Measurements from ENCODE around the gene ERCC1. TPM values are rescaled to one million over a fixed set of nuclear protein-coding genes. Genes with fewer than 3 reads are reported as not detected.
"Not testable (repeated sequence)": the region's sequence is repeated elsewhere in the genome, so short reads cannot be mapped to it uniquely, and the experiment has no call there.

ERCC1 gene
- total and polyA plus RNA-seq, 12 donors: 62.9 to 107 (median 86.5) TPM

GRCh38 chr19:45413497-45413896 is 10.2 kb downstream of the ERCC1 start:
- peaks cover 0 to 49% of the 10 kb centered on the region in 2 donors for H3K36me3 ChIP-seq (replicated peaks in 1 of 2)
- WGBS, 4 donors: 73 to 86% (median 81%) methylated on average over 6 of the region's 6 CpGs
- DNase-seq: no peak

GRCh38 chr19:45410330-45410729 is 13.4 kb downstream of the ERCC1 start:
- H3K36me3 ChIP-seq (replicated peaks in 1 of 2): peaks cover 0 to 26% of the 10 kb centered on the region in 2 donors
- DNase-seq; H3K27ac ChIP-seq; H3K4me3 ChIP-seq; H3K27me3 ChIP-seq; intact Hi-C loops (cut with DNase I); H3K9me3 ChIP-seq (replicated peaks in 1 of 3): not testable (repeated sequence)
- H3K4me1 ChIP-seq (replicated peaks in 1 of 2): peaks cover 7 to 12% of the 10 kb centered on the region in 2 donors
- 88 to 96% (median 96%) methylated on average over 4 of the region's 4 CpGs for WGBS, 4 donors

More at GRCh38 chr19:45413497-45413896, 10.2 kb downstream of the ERCC1 start:
- Histone ChIP-seq H3K27me3 (no peaks in the 10 kb centered on the region), H3K9me3 (replicated peaks in 1 of 3) (no peaks in the 10 kb centered on the region), H3K4me3 (no peak overlapping the region), H3K27ac (no peak overlapping the region), H3K4me1 (replicated peaks in 1 of 2) (no peaks in the 10 kb centered on the region)
- no peak for TF ChIP-seq CTCF (IDR thresholded peaks at IDR 0.05)
- TF ChIP-seq POLR2A (IDR thresholded peaks at IDR 0.05): no peak
- intact Hi-C loops (cut with DNase I): no loop called here

- intact Hi-C loops (cut with DNase I): no loop called here
- 43 to 63% (median 53%) methylated on average over 4 of the region's 4 CpGs for WGBS, 4 donors
- no peaks in the 10 kb centered on the region for H3K27me3 ChIP-seq
Measured at GRCh38 chr19:45409557-45409920, 14.2 kb downstream of the ERCC1 start.

GRCh38 chr19:45408830-45409556 is 14.7 kb downstream of the ERCC1 start:
- intact Hi-C loops (cut with DNase I): no loop called here
- no peak overlapping the region for H3K4me3 ChIP-seq
- peaks cover 11 to 15% of the 10 kb centered on the region in 2 donors for H3K4me1 ChIP-seq (replicated peaks in 1 of 2)
- TF ChIP-seq CTCF (IDR thresholded peaks at IDR 0.05) (no peak), POLR2A (IDR thresholded peaks at IDR 0.05) (no peak)
- H3K27me3 ChIP-seq: no peaks in the 10 kb centered on the region
- WGBS, 4 donors: 71 to 82% (median 75%) methylated on average over 15 of the region's 15 CpGs
- H3K9me3 ChIP-seq (replicated peaks in 1 of 3): no peaks in the 10 kb centered on the region
- no peak for DNase-seq
- no peak overlapping the region for H3K27ac ChIP-seq
- peaks cover 0 to 15% of the 10 kb centered on the region in 2 donors for H3K36me3 ChIP-seq (replicated peaks in 1 of 2)

More at GRCh38 chr19:45409557-45409920, 14.2 kb downstream of the ERCC1 start:
- DNase-seq: no peak
- Histone ChIP-seq H3K9me3 (replicated peaks in 1 of 3) (no peaks in the 10 kb centered on the region), H3K27ac (no peak overlapping the region), H3K36me3 (replicated peaks in 1 of 2) (peaks cover 0 to 21% of the 10 kb centered on the region in 2 donors), H3K4me3 (no peak overlapping the region), H3K4me1 (replicated peaks in 1 of 2) (peaks cover 7 to 12% of the 10 kb centered on the region in 2 donors)
- TF ChIP-seq CTCF (IDR thresholded peaks at IDR 0.05): no peak
- no peak for TF ChIP-seq POLR2A (IDR thresholded peaks at IDR 0.05)

- Histone ChIP-seq H3K27ac (no peak overlapping the region), H3K4me1 (replicated peaks in 1 of 2) (peaks cover 20 to 24% of the 10 kb centered on the region in 2 donors), H3K4me3 (no peak overlapping the region), H3K27me3 (no peaks in the 10 kb centered on the region), H3K36me3 (replicated peaks in 1 of 2) (peaks cover 0 to 6% of the 10 kb centered on the region in 2 donors), H3K9me3 (replicated peaks in 1 of 3) (no peaks in the 10 kb centered on the region)
- TF ChIP-seq POLR2A (IDR thresholded peaks at IDR 0.05): no peak
- TF ChIP-seq CTCF (IDR thresholded peaks at IDR 0.05): no peak
- intact Hi-C loops (cut with DNase I): no loop called here
- 89 to 95% (median 91%) methylated on average over 6 to 8 of the region's 8 CpGs for whole genome bisulfite sequencing, 4 donors
- DNase-seq: no peak
Measured at GRCh38 chr19:45408121-45408520, 15.6 kb downstream of the ERCC1 start.

- H3K4me1 ChIP-seq (replicated peaks in 1 of 2): peaks cover 21 to 29% of the 10 kb centered on the region in 2 donors
- H3K4me3 ChIP-seq; H3K36me3 ChIP-seq (replicated peaks in 1 of 2); intact Hi-C loops (cut with DNase I); H3K27ac ChIP-seq; H3K9me3 ChIP-seq (replicated peaks in 1 of 3); H3K27me3 ChIP-seq; DNase-seq: not testable (repeated sequence)
- 65 to 86% (median 77%) methylated on average over 5 of the region's 5 CpGs for WGBS, 4 donors
Measured at GRCh38 chr19:45407585-45407984, 16.1 kb downstream of the ERCC1 start.

All from adrenal gland (tissue), 12 donors.